ENCODE results near the gene CRYBG3.

The CRYBG3 gene

GRCh38 chr3:97993526-97993925 is 171.7 kb downstream of the CRYBG3 start:
- Mint-ChIP-seq H3K9me3 (peaks cover under 1% of the 10 kb centered on the region in 2 donors), H3K4me3 (no peak overlapping the region), H3K4me1 (no peaks in the 10 kb centered on the region), H3K36me3 (no peaks in the 10 kb centered on the region), H3K27me3 (no peaks in the 10 kb centered on the region), H3K27ac (no peak overlapping the region)
- no peak for DNase-seq
- no peak for ATAC-seq (replicated peaks)

- no peak overlapping the region for H3K4me3 Mint-ChIP-seq
- no peaks in the 10 kb centered on the region for H3K4me1 Mint-ChIP-seq
- H3K36me3 Mint-ChIP-seq, result no peaks in the 10 kb centered on the region
- ATAC-seq (replicated peaks) (no peak), DNase-seq (no peak)
- H3K9me3 Mint-ChIP-seq, result no peaks in the 10 kb centered on the region
- H3K27me3 Mint-ChIP-seq, result no peaks in the 10 kb centered on the region
- H3K27ac Mint-ChIP-seq, result no peak overlapping the region
Measured at GRCh38 chr3:97994328-97994945, 172.6 kb downstream of the CRYBG3 start.
